Amniotic epithelial cell (primary cell): Measurements from ENCODE around the gene HOXC13.

Experiments
- DNase-seq: peaks from one replicate; pipeline ENCODE4 v3.0.0-alpha.2; 2010; ENCODE audit warnings: low read depth

HOXC13 gene

GRCh38 chr12:53971129-53971528, 32.5 kb downstream of the HOXC13 start:
- no peak for DNase-seq

GRCh38 chr12:53971686-53972085, 33.1 kb downstream of the HOXC13 start:
- DNase-seq: no peak

- peak; percentile 18 for DNase-seq
Measured at GRCh38 chr12:53972152-53972702, 33.6 kb downstream of the HOXC13 start.

DNA sequence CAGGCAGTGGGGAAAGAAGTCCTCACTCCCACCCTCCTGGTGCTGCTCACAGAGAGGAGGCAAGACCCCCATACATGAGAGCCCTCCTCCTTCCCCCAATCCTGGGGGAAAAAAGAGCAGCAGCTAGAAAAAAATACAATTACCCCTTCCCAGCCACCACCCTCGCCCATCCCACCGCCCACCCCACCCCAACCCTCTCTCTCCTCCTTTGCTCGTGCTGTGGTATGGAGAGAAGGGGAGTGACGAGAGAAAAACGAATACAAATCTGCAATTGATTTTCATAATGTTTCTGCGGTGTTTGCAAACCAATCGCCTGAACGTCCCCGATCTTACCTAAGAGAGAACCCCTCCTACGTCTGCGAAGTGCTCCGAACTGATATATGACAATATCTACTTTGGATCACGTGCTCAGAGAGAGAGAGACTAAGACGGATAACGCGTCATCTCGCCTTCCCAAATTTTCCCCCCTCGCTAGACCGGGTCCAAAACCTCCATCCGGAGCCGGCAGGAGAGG, 34.1 kb downstream of the HOXC13 start, which contains the start of gene HOXC11:
TSS of gene HOXC11 (plus strand) at position 405 of the 514 bp plus-strand sequence. CDS start 116 bp downstream, outside the sequence.
- DNase-seq: no peak

GRCh38 chr12:53973236-53974042, 34.8 kb downstream of the HOXC13 start:
- DNase-seq: no peak

DNA sequence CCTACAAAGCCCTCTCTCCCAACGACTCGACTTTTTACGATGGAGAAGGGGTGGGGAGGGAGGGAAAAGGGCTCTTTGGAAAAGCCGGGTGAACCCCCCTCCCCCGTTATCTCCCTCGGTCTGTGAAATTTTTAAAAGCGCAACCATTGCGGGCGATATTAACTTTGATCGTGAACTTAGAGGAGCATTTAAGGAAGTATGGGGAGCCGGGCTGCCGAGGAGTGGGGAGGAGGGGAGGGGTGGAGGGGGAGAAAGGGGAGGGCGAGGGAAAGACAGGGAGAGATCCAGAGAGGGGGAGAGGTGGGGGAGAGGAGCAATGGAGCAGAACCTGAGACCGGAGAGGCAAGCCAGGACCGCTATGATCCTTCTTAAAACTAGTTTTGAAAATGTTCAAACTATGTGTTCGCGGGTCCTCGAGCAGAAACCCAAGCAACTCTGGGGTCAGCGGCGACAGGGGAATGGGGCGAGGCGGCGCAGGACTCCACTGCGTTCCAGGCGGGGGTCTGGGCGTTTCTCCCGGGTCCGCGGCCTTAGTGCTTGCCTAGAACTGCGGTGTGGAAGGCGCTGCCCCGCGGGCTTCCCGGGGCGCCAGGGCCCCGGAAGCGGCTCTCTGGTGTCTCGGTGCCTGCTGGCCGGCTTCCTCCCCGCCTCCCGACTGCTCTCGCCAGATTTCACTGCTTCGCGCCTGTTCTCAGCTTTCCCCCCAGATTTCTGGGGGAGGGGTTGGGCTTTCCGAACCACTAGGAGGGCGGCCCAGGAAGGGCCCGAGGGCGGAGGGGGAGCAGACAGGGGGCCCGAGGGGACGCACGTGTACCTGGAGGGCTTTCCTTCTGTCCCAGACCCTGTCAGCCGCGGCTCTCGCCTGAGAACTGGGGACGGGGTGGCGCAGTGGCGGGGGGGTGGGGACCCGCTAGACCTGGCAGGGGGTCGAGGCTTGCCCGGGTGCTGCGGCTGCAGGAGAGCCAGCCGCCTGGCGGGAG, 35.7 kb downstream of the HOXC13 start, which contains the start of gene HOTAIR:
TSS of gene HOTAIR (minus strand) at position 871 of the 980 bp plus-strand sequence.
- DNase-seq: no peak

- DNase-seq: no peak
Measured at GRCh38 chr12:53975064-53975471, 36.4 kb downstream of the HOXC13 start.

DNA sequence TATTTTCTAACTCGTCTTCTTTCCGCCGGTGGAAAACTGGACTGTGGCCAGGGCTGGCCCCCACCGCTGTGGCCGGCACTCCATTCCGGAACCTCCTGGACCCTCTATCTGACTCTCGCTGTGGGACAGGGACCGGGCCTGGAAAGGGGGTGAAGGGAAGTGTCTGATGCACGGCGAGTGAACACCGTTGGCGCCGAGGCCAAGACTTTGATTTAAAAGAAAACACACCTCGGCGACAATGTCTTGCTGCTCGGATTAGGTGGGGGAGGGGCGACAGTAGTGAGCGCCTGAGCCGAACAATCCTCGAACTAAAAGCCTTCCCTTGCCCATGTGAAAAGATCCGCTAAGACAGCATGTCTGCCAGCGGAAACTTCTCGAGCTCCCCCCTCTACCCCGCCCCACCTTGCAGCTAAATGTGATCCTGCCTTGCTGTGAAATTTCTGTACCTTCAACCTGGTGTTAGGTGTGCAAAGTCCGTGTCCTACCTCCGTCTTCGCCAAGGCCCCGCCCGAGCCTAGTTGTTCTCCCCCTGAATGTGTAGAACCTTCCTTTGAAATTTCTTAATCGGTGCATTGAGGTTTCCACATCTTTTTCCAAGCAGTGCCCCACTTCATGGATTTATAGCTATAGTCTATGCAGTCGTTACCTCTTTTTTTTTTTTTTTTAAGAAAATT, 37.0 kb downstream of the HOXC13 start:
- no peak for DNase-seq

DNA sequence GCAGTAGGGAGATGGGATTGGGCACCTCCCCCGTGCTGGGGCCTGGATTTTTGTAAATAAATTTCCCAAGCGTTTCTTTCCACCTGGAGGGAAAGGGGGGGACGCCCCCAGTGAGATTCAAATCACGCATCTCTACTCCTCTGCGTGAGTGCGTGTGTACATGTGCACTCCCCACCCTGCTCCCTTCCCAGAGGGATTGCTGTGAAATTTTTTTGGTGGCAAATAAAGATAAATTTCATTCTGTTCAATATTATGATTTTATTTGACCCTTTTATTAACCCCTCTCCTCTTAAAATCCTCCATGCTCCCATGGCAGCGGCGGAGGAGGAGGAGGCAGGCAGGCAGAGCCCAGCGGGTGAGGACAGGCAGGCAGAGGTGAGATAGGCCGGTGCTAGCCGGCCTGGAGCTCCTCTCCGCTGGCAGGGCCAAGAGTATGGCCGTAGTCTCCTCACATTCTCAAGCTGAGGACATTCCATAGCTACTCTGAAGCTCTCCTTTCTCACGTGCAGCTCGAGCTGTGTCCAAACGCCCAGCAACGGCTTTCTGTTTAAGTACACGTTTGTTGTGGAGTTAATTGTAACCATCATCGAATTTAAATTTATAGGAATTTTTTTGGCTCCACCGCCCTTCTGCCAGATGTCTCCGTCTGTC, 37.7 kb downstream of the HOXC13 start:
- no peak for DNase-seq

- no peak for DNase-seq
Measured at GRCh38 chr12:53976823-53977595, 38.4 kb downstream of the HOXC13 start.

DNA sequence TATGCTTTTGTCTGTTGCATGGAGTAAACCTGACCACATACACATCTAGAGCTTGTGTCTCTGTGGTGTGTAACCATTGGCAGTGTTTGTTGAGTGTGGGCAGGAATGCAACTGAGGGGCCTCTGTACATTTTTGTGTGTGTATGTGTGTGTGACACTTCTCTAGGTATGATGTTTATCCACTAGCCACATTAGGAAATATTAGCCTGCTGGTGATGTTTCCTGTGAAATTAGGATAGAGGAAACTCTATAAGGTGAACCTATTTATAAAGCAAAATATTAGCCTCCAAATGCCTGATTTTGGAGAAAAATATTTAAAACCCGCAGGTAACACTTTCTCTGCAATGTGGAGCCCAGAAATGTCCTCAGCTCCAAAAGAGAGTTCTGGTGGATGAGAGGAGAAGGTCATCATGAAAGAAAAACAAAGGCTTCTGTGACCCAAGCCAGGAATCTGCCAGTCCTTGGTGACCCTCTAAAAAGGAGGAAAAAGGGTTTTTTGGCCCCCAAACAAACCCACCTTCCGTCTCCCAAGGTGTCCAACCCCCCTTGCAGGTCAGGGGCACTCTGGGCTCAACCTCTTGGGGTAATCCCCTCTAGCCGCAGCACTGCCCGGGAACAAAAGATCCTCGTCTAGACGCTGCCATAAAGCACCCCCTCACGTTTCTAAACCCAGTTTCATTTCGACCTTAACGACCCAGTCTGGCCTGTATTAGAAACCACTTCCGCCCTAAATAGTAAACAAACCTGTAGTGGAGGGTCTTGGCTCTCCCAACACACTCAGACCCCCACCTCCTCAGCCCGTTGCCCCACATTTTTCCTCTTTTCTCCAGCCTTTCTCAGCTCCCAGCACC, 39.2 kb downstream of the HOXC13 start:
- DNase-seq: no peak

DNA sequence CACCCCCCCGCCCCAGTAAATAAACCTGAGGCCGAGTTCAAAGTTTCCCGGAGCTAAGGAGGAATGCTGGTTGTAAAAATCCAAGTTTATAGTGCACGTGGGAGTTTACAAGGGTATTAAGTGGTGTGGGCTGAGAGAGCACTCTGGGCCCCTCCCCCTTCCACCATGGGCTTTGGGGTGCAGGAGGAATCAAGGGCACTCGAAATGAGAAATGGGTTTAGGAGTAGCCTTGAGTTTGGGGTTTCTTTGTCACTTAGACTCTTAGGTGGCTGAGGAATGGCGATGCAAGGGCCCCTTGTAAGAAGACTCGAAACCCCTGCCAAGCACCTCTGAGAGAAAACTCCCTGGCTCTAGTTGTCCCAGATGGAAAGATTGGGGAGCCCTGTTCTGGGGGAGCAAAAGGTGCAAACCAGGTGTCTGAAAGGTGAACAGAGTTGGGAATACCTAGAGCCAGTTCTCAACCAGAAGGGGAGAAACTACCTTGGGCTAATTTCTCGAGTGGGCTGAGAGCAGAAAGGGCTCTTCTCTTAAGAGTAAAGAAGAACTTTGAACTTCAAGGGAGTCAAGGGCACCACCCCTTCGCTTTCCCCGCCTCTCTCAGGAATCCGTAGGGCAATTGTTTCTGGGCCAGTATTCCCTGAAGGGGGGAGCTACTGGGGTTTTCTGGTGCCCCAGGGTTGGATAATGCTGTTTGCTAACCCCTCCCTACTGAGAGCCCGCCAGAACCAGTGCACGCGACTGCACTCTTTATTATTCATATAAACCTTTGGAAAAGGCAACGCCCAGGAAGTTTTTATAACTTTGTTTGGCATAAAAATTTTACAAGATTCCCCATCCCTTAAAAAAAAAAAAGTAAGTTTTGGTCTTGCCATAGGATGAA, 40.1 kb downstream of the HOXC13 start:
- DNase-seq: no peak

DNA sequence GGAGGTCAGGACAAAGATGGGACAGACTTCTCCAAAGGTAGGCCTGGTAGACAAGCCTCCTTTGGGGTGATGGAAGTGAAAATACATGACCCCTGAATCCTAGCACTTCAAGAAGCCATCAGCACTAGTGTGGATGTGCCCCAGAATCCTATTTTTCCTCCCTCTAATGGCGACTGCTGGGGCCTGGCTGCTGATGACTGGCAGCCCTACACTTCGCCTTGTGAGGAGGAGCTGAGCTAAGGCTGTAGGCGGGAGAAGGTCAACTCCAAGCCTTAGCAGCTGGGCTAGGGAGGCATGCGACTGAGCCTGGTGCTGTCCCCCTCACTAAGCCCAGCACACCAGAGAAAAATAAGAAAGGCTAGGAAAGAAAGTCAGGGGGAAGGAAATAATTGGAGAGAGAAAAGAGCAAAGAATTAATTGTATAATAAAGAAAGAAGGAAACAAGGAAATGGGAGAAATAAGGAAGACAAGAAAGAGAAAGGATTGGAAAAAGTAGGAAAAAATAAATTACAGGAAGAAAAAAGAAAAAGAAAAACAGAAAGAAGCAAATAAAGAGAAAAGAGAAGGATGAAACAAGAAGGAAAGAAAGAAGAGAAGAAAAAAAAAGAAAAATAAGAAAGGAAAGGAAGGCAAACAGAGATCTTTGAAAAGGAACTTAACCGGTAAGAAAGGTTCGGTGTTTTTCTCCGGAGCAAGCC, 41.6 kb downstream of the HOXC13 start:
- DNase-seq: no peak

DNA sequence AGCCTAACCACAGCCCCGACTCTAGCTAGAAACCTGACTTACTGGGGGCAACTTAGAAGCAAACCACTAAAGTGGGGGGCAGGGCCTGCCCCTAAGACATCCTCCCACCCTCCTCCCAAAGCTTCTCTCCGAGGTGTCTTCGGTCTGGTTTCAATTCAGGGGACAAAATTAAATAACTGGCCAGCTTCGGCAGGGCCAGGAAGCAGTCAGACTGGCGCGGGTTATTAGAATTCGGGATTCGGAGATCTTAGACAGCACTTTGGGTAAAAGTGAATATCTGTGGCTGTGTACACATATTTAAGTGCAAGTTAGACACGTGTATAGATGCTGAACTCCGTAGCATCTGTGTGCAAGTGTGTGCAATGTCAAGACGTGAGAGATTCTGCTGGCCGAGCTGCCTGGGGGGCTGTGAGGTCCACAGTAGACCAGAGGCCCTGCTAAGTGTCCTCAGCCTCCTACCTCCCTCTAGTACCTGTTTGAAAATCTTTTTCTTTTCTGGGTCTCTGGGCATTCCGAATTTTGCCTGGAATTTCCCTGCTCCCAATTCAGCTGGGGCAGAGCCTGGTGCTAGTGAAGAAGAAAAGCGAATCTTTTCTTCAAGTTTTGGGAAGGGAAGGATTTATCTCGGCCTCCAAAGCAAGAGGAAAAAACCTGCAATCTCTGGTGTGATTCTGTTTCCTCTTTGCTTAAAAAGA, 42.3 kb downstream of the HOXC13 start:
- no peak for DNase-seq

GRCh38 chr12:53981634-53982565, 43.3 kb downstream of the HOXC13 start:
- no peak for DNase-seq
